Measurements from ENCODE around the gene STK40.

DNA sequence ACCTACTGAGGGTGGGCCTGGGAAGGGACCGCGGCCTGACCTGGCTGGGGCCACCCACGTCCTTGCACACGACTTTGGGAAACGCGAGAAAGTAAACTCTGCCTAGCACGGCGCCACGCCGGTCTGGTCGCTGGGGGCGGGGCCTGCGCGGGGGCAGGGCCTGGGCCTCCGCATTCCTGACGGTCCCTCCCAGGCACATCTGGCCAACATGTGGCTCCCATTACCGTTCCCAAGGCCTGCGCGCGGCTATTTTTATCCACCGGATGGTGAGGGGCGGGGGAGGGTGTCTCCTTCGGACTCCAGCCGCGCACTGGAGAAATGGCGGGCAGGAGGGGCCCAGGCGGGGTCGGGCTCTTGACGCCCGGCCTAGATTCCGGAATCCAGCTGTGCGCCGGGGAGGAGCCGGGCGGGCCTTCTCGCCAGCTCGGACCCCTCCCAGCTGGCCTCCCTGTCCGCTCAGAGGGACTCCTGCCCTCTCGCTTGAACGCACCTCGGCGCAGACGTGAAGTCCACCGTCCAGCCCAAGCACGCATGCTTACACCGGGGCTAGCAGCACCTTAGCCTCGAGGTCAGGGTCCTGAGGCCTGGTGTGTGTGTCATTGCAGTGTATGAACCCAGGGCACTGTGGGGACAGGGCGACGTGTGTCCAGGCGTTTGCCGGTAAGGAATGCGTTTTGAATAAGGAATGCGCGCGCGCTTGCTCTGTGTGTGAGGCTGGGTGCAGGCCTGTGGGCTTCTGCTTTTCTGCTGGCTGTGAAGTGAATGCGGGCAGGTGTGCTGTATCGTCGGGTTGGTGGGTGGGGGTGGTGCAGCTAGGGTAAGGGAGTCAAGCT lies 64.4 kb downstream of the STK40 start:
- TF ChIP-seq, protein P1, sequence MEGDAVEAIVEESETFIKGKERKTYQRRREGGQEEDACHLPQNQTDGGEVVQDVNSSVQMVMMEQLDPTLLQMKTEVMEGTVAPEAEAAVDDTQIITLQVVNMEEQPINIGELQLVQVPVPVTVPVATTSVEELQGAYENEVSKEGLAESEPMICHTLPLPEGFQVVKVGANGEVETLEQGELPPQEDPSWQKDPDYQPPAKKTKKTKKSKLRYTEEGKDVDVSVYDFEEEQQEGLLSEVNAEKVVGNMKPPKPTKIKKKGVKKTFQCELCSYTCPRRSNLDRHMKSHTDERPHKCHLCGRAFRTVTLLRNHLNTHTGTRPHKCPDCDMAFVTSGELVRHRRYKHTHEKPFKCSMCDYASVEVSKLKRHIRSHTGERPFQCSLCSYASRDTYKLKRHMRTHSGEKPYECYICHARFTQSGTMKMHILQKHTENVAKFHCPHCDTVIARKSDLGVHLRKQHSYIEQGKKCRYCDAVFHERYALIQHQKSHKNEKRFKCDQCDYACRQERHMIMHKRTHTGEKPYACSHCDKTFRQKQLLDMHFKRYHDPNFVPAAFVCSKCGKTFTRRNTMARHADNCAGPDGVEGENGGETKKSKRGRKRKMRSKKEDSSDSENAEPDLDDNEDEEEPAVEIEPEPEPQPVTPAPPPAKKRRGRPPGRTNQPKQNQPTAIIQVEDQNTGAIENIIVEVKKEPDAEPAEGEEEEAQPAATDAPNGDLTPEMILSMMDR (IDR thresholded peaks at IDR 0.05; ENCODE audit: low read depth, low read length, poor library complexity, severe bottlenecking) = no peak
- no peak for TF ChIP-seq EZH2phosphoT487 (IDR thresholded peaks at IDR 0.05; ENCODE audit: borderline replicate concordance, low read length)

Data from DOHH2 (cell line).